Renal pelvis (tissue), 4 donors: ENCODE results near the gene GRIK3. TPM values are rescaled to one million over a fixed set of nuclear protein-coding genes. Genes with fewer than 3 reads are reported as not detected.

Experiments used
- DNase-seq: peaks from one replicate; pipeline ENCODE4 v3.0.0-alpha.2; 2013
- polyA plus RNA-seq, 3 donors: library from polyadenylated mRNA; unstranded; fragments of 120-200 nt; gene quantifications; one replicate each; pipeline ENCODE4 v1.2.1, GENCODE V29; 2013; ENCODE audit not compliant: insufficient read length in 3 of 3

The GRIK3 gene
- polyA plus RNA-seq, 3 donors: 3.2 to 4.0 (median 3.3) TPM

DNA sequence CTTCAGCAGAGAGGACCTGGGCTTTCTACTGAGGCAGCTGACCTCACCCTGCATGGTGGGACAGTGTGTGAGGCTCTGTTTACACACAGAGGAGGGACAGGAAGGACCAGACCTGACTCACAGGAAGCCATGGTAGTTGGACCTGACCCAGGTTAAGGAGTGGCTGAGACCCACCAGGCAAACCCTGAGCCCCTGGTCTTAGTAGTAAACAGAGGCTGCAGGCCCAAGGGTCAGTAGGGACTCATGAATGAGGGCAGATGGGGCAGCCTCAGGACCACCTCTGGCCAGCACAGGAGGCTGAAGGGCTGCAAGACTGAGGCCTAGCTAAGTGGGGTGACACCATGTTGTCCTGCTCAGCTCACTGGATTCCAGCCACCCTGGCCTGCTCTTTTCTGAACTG is 273.2 kb downstream of the GRIK3 start:
- DNase-seq: no peak

DNA sequence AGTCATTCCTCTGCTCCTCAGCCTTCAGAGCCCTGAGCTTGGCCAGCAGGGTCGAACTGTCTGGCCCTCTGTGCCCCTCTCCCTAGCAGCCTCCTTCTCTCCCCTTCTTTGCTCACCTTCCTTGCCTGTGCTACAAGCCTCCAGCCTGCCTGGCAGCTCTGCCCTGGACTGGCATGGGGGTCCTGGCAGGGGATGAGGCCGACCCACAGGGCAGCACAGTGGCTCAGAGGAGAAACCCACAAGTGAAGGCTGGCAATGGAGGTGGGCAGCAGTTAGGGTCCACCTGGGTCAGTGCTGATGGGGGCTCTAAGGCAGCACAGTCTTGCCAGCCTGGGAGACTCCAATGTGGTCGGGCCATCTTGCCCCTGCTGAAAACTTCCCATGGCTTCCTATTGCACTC is 274.2 kb downstream of the GRIK3 start:
- no peak for DNase-seq

DNA sequence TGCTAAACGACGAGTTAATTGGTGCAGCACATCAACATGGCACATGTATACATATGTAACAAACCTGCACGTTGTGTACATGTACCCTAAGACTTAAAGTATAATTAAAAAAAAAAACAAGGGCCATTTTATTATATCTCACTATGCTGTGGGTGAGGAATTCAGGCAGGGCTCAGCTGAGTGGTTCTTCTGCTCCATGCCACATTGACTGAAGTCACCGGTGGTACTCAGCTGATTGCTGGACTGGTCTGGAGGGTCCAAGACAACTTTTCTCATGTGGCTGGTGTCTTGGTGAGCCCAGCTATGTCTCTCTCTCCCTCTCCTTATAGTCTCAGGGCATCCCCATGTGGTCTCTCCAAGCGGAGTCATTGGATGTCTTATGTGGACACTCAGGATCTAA is 275.0 kb downstream of the GRIK3 start:
- DNase-seq: no peak

DNA sequence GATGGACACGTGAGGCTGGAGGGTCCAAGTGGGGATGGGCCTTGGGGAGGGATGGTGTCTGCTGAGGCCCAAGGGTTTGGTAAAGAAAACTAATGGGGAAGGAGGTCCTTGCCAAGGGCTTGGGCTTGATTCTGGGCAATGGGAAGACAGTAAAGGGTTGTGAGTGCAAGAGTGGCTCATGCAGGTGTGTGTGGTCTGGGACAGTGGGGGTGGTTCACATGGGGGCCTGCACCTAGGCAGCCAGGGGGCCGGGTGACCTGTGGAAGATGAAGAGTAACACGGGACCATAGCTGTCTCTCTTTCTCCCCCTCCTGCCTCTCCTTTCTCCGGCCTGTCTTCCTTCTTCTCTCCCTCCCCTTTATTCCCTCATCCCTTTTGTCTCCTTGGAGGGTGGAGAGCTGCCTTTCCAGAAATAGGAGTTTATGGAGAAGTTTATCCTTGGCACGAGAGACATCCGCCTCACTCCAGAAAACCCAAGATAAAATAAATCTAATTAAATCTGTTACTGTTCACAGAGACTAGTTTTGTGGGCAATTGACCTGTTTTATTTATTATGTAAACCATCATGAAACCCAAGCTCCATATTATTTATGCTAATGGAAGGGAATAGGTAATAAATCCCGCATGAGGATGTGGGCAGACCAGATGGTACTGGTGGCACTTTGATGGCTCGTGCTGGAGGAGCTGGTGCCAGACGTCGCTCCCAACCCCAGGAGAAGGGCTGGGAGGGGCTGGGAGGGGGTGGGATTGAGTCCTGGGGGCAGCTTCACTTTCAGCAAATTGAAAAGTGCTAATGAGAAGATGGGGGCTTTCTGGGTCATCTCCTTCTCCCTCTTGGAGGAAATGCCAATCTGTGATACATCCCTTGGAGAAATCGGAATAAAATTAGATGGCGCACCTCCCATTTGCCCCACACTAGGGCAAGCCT is 278.7 kb downstream of the GRIK3 start:
- no peak for DNase-seq

DNA sequence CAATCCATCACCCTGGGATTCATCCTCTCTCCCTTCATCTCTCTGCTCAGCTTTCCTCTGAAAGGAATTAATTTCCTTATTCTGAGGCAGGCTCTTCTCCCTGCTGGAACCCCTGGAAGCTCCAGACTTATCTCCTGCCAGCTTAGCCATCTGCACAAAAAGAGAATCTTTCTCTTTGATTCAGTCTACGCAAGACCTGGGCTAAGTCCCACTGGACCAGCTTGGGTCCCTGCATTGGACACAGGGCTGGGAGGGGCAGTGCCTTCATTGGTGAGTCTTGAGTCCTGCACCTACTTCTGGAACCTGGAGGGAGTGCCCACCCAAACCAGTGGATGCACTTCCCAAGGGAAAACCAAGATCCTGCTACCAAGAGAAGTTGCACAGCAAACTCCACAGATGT is 279.9 kb downstream of the GRIK3 start:
- DNase-seq: no peak

- DNase-seq: no peak
Measured at GRCh38 chr1:36753451-36753850, 280.9 kb downstream of the GRIK3 start.

DNA sequence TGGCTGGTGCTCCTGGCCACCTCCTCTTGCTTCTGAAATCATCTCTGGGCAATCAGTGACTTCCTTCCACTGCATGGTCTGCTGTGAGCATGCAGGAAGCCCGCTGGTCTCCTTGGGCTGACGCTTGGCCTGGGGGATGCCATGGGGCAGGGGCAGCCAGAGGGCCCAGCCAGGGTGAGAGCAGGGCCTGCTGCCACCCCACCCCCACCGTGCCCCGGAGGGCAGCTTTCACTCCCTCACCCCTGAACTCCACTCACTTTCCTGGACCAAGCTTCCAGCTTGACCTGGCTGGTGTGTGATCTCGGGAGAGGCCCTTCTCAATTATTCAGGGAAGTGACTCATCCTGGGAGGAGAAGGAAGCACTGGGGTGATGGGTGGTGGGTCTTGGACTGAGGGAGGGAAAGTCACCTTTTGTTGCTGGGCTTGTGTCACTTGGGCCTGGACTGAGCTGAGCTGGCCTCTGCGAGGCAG is 281.4 kb downstream of the GRIK3 start:
- no peak for DNase-seq

- DNase-seq: no peak
Measured at GRCh38 chr1:36752431-36752830, 281.9 kb downstream of the GRIK3 start.

- no peak for DNase-seq
Measured at GRCh38 chr1:36751525-36751924, 282.8 kb downstream of the GRIK3 start.

DNA sequence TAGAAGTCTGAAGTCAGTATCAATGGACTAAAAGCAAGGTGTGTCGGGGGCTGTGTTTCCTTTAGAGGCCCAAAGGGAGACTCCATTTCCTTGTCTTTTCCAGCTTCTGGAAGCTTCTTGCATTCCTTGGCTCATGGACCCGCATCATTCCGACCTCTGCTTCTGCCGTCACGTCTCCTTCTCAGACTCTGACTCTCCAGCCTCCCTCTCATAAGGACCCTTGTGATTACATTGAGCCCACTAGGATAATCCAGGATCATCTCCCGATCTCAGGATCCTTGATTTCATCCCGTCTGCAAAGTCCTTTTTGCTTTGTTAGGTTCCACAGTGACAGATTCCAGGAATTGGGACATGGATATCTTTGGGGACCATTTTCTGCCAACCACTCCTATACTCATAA is 285.8 kb downstream of the GRIK3 start:
- no peak for DNase-seq
